ENCODE measurements around the gene TRHDE.
"Not testable (repeated sequence)": the region's sequence is repeated elsewhere in the genome, so short reads cannot be mapped to it uniquely, and the experiment has no call there.

The TRHDE gene

GRCh38 chr12:72647139-72647538, 375.0 kb downstream of the TRHDE start:
- no peak overlapping the region for H3K4me3 ChIP-seq (ENCODE audit: low read length)
- no peak for TF ChIP-seq CTCF (conservative IDR thresholded peaks at IDR 0.05; ENCODE audit: low read length)
- no peak for DNase-seq (ENCODE audit: low read depth)

- no peak overlapping the region for H3K4me3 ChIP-seq (ENCODE audit: low read length)
- TF ChIP-seq CTCF (conservative IDR thresholded peaks at IDR 0.05; ENCODE audit: low read length), result no peak
- DNase-seq (ENCODE audit: low read depth), result no peak
Observed at GRCh38 chr12:72658615-72659014, 386.4 kb downstream of the TRHDE start.

GRCh38 chr12:72660174-72660573, 388.0 kb downstream of the TRHDE start:
- not testable (repeated sequence) for DNase-seq (ENCODE audit: low read depth); H3K4me3 ChIP-seq (ENCODE audit: low read length)

GRCh38 chr12:72673853-72674252, 401.7 kb downstream of the TRHDE start:
- no peak for TF ChIP-seq CTCF (conservative IDR thresholded peaks at IDR 0.05; ENCODE audit: low read length)
- H3K4me3 ChIP-seq (ENCODE audit: low read length), result no peak overlapping the region
- DNase-seq (ENCODE audit: low read depth), result no peak

- H3K4me3 ChIP-seq (ENCODE audit: low read length), result no peak overlapping the region
- DNase-seq (ENCODE audit: low read depth), result no peak
- no peak for TF ChIP-seq CTCF (conservative IDR thresholded peaks at IDR 0.05; ENCODE audit: low read length)
Observed at GRCh38 chr12:72676556-72676955, 404.4 kb downstream of the TRHDE start.

GRCh38 chr12:72677139-72677538, 405.0 kb downstream of the TRHDE start:
- DNase-seq (ENCODE audit: low read depth), result no peak
- no peak for TF ChIP-seq CTCF (conservative IDR thresholded peaks at IDR 0.05; ENCODE audit: low read length)
- H3K4me3 ChIP-seq (ENCODE audit: low read length), result no peak overlapping the region

GRCh38 chr12:72677846-72678245, 405.7 kb downstream of the TRHDE start:
- DNase-seq (ENCODE audit: low read depth), result no peak
- H3K4me3 ChIP-seq (ENCODE audit: low read length), result no peak overlapping the region
- no peak for TF ChIP-seq CTCF (conservative IDR thresholded peaks at IDR 0.05; ENCODE audit: low read length)

- H3K4me3 ChIP-seq (ENCODE audit: low read length), result no peak overlapping the region
- TF ChIP-seq CTCF (conservative IDR thresholded peaks at IDR 0.05; ENCODE audit: low read length), result no peak
- no peak for DNase-seq (ENCODE audit: low read depth)
Observed at GRCh38 chr12:72679147-72679757, 407.1 kb downstream of the TRHDE start.
